Left lung (tissue), 10 donors: Measurements from ENCODE around the gene ABLIM2. TPM values are rescaled to one million over a fixed set of nuclear protein-coding genes. Genes with fewer than 3 reads are reported as not detected.
"Not testable (repeated sequence)": the region's sequence is repeated elsewhere in the genome, so short reads cannot be mapped to it uniquely, and the experiment has no call there.

Experiments used
- ATAC-seq: fragments of 200-7000 bp; cut with Tn5 transposase; one replicate; pipeline ENCODE4 v1.9.1; 2020; ENCODE audit warnings: moderate library complexity
- DNase-seq, 4 donors: peaks; one replicate each; pipeline ENCODE4 v3.0.0-alpha.2; 2013 to 2020
- H3K27ac ChIP-seq, 2 donors: fragments of 200-600 bp; sonication (generic) in 1 of 2; one replicate each; pipeline versions ENCODE4 v1.5.0 to v1.8.0; 2020 to 2021
- H3K27me3 ChIP-seq, 2 donors: fragments of 200-600 bp; sonication (generic) in 1 of 2; one replicate each; pipeline versions ENCODE4 v1.5.0 to v1.8.0; 2020 to 2021
- H3K36me3 ChIP-seq, 2 donors: fragments of 200-600 bp; sonication (generic) in 1 of 2; one replicate each; pipeline versions ENCODE4 v1.5.0 to v1.8.0; 2020 to 2021
- H3K4me1 ChIP-seq, 2 donors: fragments of 200-600 bp; one replicate each; pipeline ENCODE4 v1.8.0; 2021
- H3K4me3 ChIP-seq, 2 donors: fragments of 200-600 bp; sonication (generic) in 1 of 2; one replicate each; pipeline versions ENCODE4 v1.5.0 to v1.8.0; 2020 to 2021; ENCODE audit warnings: mild to moderate bottlenecking in 1 of 2
- H3K9me3 ChIP-seq, 2 donors: fragments of 200-600 bp; sonication (generic) in 1 of 2; one replicate each; pipeline versions ENCODE4 v1.5.0 to v1.8.0; 2020 to 2021
- CTCF ChIP-seq, 2 donors: fragments of 200-600 bp; sonication (generic) in 1 of 2; IDR thresholded peaks; one replicate each; pipeline versions ENCODE4 v1.5.0 to v1.8.0; 2021; ENCODE audit warnings: antibody characterized with exemption in 2 of 2
- intact Hi-C, 2 donors: fragments of 100-400 bp; cut with DNase I; formaldehyde crosslinking; loops; one replicate each; pipeline versions ENCODE4 v1.11.2 to v1.14.2; 2022
- polyA plus RNA-seq, 6 donors: library from polyadenylated mRNA; unstranded; fragments of 120-200 nt; gene quantifications; one replicate each; pipeline ENCODE4 v1.2.1, GENCODE V29; 2013; ENCODE audit not compliant: insufficient read length in 6 of 6
- total RNA-seq, 2 donors: library from RNA; stranded (reverse); fragmentation: NEBNext Ultra II Directional; extraction: Animal tissue kit (Norgen Biotek cat#: 25700); gene quantifications; one replicate each; pipeline ENCODE4 v1.2.1, GENCODE V29; 2021
- donor health status: DM: no; HTN: yes; CAD: no.
- donor health status: DM: no; HTN: no; CAD: no.

The ABLIM2 gene
- total and polyA plus RNA-seq, 8 donors, result 5.7 to 10.2 (median 7.0) TPM

- TF ChIP-seq CTCF (IDR thresholded peaks at IDR 0.05), result no peak
- Histone ChIP-seq H3K27ac (no peak overlapping the region), H3K4me1 (peaks cover 4% of the 10 kb centered on the region in 2 donors), H3K36me3 (no peaks in the 10 kb centered on the region), H3K27me3 (no peaks in the 10 kb centered on the region), H3K9me3 (no peaks in the 10 kb centered on the region), H3K4me3 (no peak overlapping the region)
- ATAC-seq (no peak), DNase-seq (peak in 1 of 4 donors; percentile 10)
- intact Hi-C loops, result no loop called here
Observed at GRCh38 chr4:7924570-7924969, 234.0 kb downstream of the ABLIM2 start.

- no peak for TF ChIP-seq CTCF (IDR thresholded peaks at IDR 0.05)
- intact Hi-C loops, result no loop called here
- H3K4me1 ChIP-seq, result peaks cover under 1% of the 10 kb centered on the region in 2 donors
- H3K27me3 ChIP-seq, result no peaks in the 10 kb centered on the region
- DNase-seq (no peak), ATAC-seq (no peak)
- H3K27ac ChIP-seq, result no peak overlapping the region
- H3K4me3 ChIP-seq, result no peak overlapping the region
- no peaks in the 10 kb centered on the region for H3K9me3 ChIP-seq
- no peaks in the 10 kb centered on the region for H3K36me3 ChIP-seq
Observed at GRCh38 chr4:7924163-7924562, 234.4 kb downstream of the ABLIM2 start.

- Histone ChIP-seq H3K9me3 (no peaks in the 10 kb centered on the region), H3K4me3 (no peak overlapping the region), H3K4me1 (no peaks in the 10 kb centered on the region), H3K27ac (no peak overlapping the region), H3K27me3 (no peaks in the 10 kb centered on the region), H3K36me3 (no peaks in the 10 kb centered on the region)
- ATAC-seq (no peak), DNase-seq (no peak)
- no peak for TF ChIP-seq CTCF (IDR thresholded peaks at IDR 0.05)
- intact Hi-C loops, result no loop called here
Observed at GRCh38 chr4:7922466-7922865, 236.1 kb downstream of the ABLIM2 start.

GRCh38 chr4:7918981-7919380 lies 239.6 kb downstream of the ABLIM2 start:
- no peaks in the 10 kb centered on the region for H3K36me3 ChIP-seq
- no peak for ATAC-seq

GRCh38 chr4:7918187-7918586 lies 240.4 kb downstream of the ABLIM2 start:
- ATAC-seq, H3K36me3 ChIP-seq, DNase-seq, H3K27ac ChIP-seq, H3K9me3 ChIP-seq, intact Hi-C loops, H3K4me3 ChIP-seq, H3K4me1 ChIP-seq, H3K27me3 ChIP-seq: not testable (repeated sequence)

More at GRCh38 chr4:7918981-7919380, 239.6 kb downstream of the ABLIM2 start:
- Histone ChIP-seq H3K27me3 (no peaks in the 10 kb centered on the region), H3K4me3 (no peak overlapping the region), H3K9me3 (no peaks in the 10 kb centered on the region), H3K4me1 (no peaks in the 10 kb centered on the region), H3K27ac (no peak overlapping the region)
- DNase-seq, result peak in 1 of 4 donors; percentile 25
- no peak for TF ChIP-seq CTCF (IDR thresholded peaks at IDR 0.05)
- intact Hi-C loops, result no loop called here

- Histone ChIP-seq H3K4me3 (no peak overlapping the region), H3K27me3 (no peaks in the 10 kb centered on the region), H3K36me3 (no peaks in the 10 kb centered on the region), H3K4me1 (no peaks in the 10 kb centered on the region), H3K9me3 (no peaks in the 10 kb centered on the region), H3K27ac (no peak overlapping the region)
- DNase-seq (no peak), ATAC-seq (no peak)
- TF ChIP-seq CTCF (IDR thresholded peaks at IDR 0.05), result no peak
- intact Hi-C loops, result no loop called here
Observed at GRCh38 chr4:7917669-7918068, 240.9 kb downstream of the ABLIM2 start.
